A549 (cell line): ENCODE measurements around the gene AIG1. TPM values are rescaled to one million over a fixed set of nuclear protein-coding genes. Genes with fewer than 3 reads are reported as not detected.

Source experiments
- ATAC-seq, 2 experiments: fragments of 200-7000 bp in 1 of 2; fragments of >200 bp in 1 of 2; cut with Nextera tagmentation in 1 of 2; cut with Tn5 transposase in 1 of 2; 3 replicates each; pipeline versions ENCODE4 v1.8.0 to v1.9.1; 2018 to 2020; ENCODE audit warnings: mild to moderate bottlenecking in 1 of 2, moderate library complexity in 1 of 2
- CTCF ChIA-PET: fragments of 300-600 bp; sonication (Branson Sonifier 250); formaldehyde crosslinking; extraction: SDS; loops from one replicate; lab custom pipeline; 2021; ENCODE audit warnings: antibody characterized with exemption, inconsistent platforms; lab: Yijun Ruan, JAX
- POLR2A ChIA-PET: fragments of 350-600 bp; formaldehyde crosslinking; extraction: SDS; loops from one replicate; lab custom pipeline; 2021; ENCODE audit warnings: antibody characterized with exemption, inconsistent platforms; lab: Yijun Ruan, JAX
- DNase-seq, 2 experiments: peaks; one replicate each; pipeline versions ENCODE4 v3.0.0 to v3.0.0-alpha.2; 2011 to 2016; ENCODE audit warnings: low read depth in 1 of 2, low spot score in 1 of 2
- FAIRE-seq: peaks from 2 replicates; lab custom pipeline; 2011; peaks lifted over from hg19 to GRCh38; lab: Jason Lieb, UNC
- H3K27ac ChIP-seq, 2 experiments: fragments of >200 bp; sonication (Bioruptor Twin); formaldehyde crosslinking; 3 replicates each; pipeline ENCODE4 v1.5.1; 2016 to 2017
- H3K4me1 ChIP-seq: fragments of >200 bp; sonication (Bioruptor Twin); formaldehyde crosslinking; 3 replicates; pipeline ENCODE4 v1.6.1; 2016
- H3K4me2 ChIP-seq: fragments of >200 bp; sonication (Bioruptor Twin); formaldehyde crosslinking; 3 replicates; pipeline ENCODE4 v1.6.1; 2016
- H3K4me3 ChIP-seq: fragments of >200 bp; sonication (Bioruptor Twin); formaldehyde crosslinking; 3 replicates; pipeline ENCODE4 v1.5.1; 2016
- H3K9me3 ChIP-seq: fragments of >200 bp; sonication (Bioruptor Twin); formaldehyde crosslinking; 3 replicates; pipeline ENCODE4 v1.6.1; 2016
- CHD4 ChIP-seq: fragments of 200-600 bp; sonication (generic); IDR thresholded peaks from 2 replicates; pipeline ENCODE4 v1.6.1; 2016; ENCODE audit warnings: antibody characterized with exemption, mild to moderate bottlenecking, borderline replicate concordance
- EHMT2 ChIP-seq: fragments of 200-600 bp; sonication (generic); IDR thresholded peaks from 2 replicates; pipeline ENCODE4 v1.6.1; 2016; ENCODE audit warnings: antibody characterized with exemption, low read depth, mild to moderate bottlenecking, moderate library complexity
- EP300 ChIP-seq, 2 experiments: fragments of >200 bp; sonication (Bioruptor Twin); formaldehyde crosslinking; IDR thresholded peaks; 2 replicates in 1 of 2; 3 replicates in 1 of 2; pipeline ENCODE4 v1.6.1; 2016 to 2017
- ESRRA ChIP-seq: fragments of 150-350 bp; IDR thresholded peaks from 2 replicates; pipeline ENCODE4 v1.6.1; 2014; ENCODE audit warnings: mild to moderate bottlenecking, low read length, borderline replicate concordance
- FOXS1 ChIP-seq: fragments of 250-450 bp; sonication (Bioruptor Pico); IDR thresholded peaks from 2 replicates; pipeline ENCODE4 v1.5.0; 2020; ENCODE audit warnings: mild to moderate bottlenecking, moderate library complexity
- GATA3 ChIP-seq: IDR thresholded peaks from 2 replicates; pipeline ENCODE4 v1.6.1; 2012; ENCODE audit warnings: borderline replicate concordance
- HDAC2 ChIP-seq: fragments of 200-600 bp; sonication (generic); IDR thresholded peaks from 2 replicates; pipeline ENCODE4 v1.6.1; 2016
- HEYL ChIP-seq: fragments of 250-450 bp; sonication (Bioruptor Pico); IDR thresholded peaks from 2 replicates; pipeline ENCODE4 v1.8.0; 2021; ENCODE audit warnings: mild to moderate bottlenecking, moderate library complexity
- HOXB13 ChIP-seq: fragments of 250-450 bp; sonication (Bioruptor Pico); IDR thresholded peaks from 2 replicates; pipeline ENCODE4 v1.5.0; 2020; ENCODE audit warnings: low read depth, mild to moderate bottlenecking, moderate library complexity
- HOXB5 ChIP-seq: fragments of 250-450 bp; sonication (Bioruptor Pico); IDR thresholded peaks from 2 replicates; pipeline ENCODE4 v1.5.0; 2020; ENCODE audit warnings: mild to moderate bottlenecking, moderate library complexity
- JUN ChIP-seq, 2 experiments: fragments of >200 bp; sonication (Bioruptor Twin); formaldehyde crosslinking; IDR thresholded peaks; 2 replicates in 1 of 2; 3 replicates in 1 of 2; pipeline ENCODE4 v1.6.1; 2016 to 2017
- KDM5A ChIP-seq: fragments of 200-600 bp; sonication (generic); IDR thresholded peaks from 2 replicates; pipeline ENCODE4 v1.6.1; 2016; ENCODE audit warnings: antibody characterized with exemption, mild to moderate bottlenecking
- NFE2L2 ChIP-seq: fragments of 150-350 bp; conservative IDR thresholded peaks from 2 replicates; pipeline ENCODE4 v1.6.1; 2014; ENCODE audit warnings: low read length
- NPAS2 ChIP-seq: fragments of 250-450 bp; sonication (Bioruptor Pico); IDR thresholded peaks from 2 replicates; pipeline ENCODE4 v1.8.0; 2022; ENCODE audit warnings: mild to moderate bottlenecking, moderate library complexity, borderline replicate concordance
- NR3C1 ChIP-seq: fragments of >200 bp; sonication (Bioruptor Twin); formaldehyde crosslinking; IDR thresholded peaks from 3 replicates; pipeline ENCODE4 v1.6.1; 2017
- POLR2A ChIP-seq: IDR thresholded peaks from 2 replicates; pipeline ENCODE4 v1.6.1; 2012; ENCODE audit warnings: mild to moderate bottlenecking, low read length
- RAD21 ChIP-seq, 2 experiments: fragments of >200 bp in 1 of 2; sonication (Bioruptor Twin) in 1 of 2; formaldehyde crosslinking in 1 of 2; IDR thresholded peaks in 1 of 2; conservative IDR thresholded peaks in 1 of 2; 2 replicates in 1 of 2; 3 replicates in 1 of 2; pipeline ENCODE4 v1.6.1; 2012 to 2018; ENCODE audit warnings: inconsistent platforms in 1 of 2
- RARB ChIP-seq: fragments of 250-450 bp; sonication (Bioruptor Pico); IDR thresholded peaks from 2 replicates; pipeline ENCODE4 v1.8.0; 2021; ENCODE audit warnings: mild to moderate bottlenecking, moderate library complexity
- RFX5 ChIP-seq: fragments of 450-650 bp; IDR thresholded peaks from 2 replicates; pipeline ENCODE4 v1.7.1; 2014; ENCODE audit warnings: antibody characterized with exemption, mild to moderate bottlenecking, moderate library complexity
- SMC3 ChIP-seq: fragments of >200 bp; sonication (Bioruptor Twin); formaldehyde crosslinking; IDR thresholded peaks from 3 replicates; pipeline ENCODE4 v1.6.1; 2018; ENCODE audit warnings: inconsistent platforms
- ZFP36 ChIP-seq: fragments of 450-650 bp; IDR thresholded peaks from 2 replicates; pipeline ENCODE4 v1.6.1; 2014; ENCODE audit warnings: borderline replicate concordance; ENCODE audit not compliant: partially characterized antibody
- ZSCAN20 ChIP-seq: fragments of 250-450 bp; sonication (Bioruptor Pico); IDR thresholded peaks from 2 replicates; pipeline ENCODE4 v1.8.0; 2022; ENCODE audit warnings: mild to moderate bottlenecking, moderate library complexity
- WGBS: methylation state at CpG from one replicate; pipeline ENCODE4 v1.1.6; 2017; ENCODE audit errors: missing lambda C conversion rate; 5-methylcytosine and 5-hydroxymethylcytosine counted together
- polyA plus RNA-seq, 4 experiments: library from polyadenylated mRNA; depleted of rRNA in 3 of 4; stranded (reverse); fragments of >200 nt; fragmentation: RNase III in 1 of 4; extraction: RNeasy Plus Mini Kit Qiagen cat#74134 plus additional on column Dnase treatment in 1 of 4; gene quantifications; 2 replicates in 3 of 4; 3 replicates in 1 of 4; pipeline ENCODE4 v1.2.3, GENCODE V29; 2011 to 2017
- TF ChIP-seq, protein P1 (sequence below): IDR thresholded peaks from 2 replicates; pipeline ENCODE4 v1.6.1; 2012
- TF ChIP-seq, protein P2 (sequence below): fragments of >200 bp; sonication (Bioruptor Twin); formaldehyde crosslinking; IDR thresholded peaks from 2 replicates; pipeline ENCODE4 v1.6.1; 2016
- TF ChIP-seq, protein P3 (sequence below): fragments of 150-350 bp; IDR thresholded peaks from 2 replicates; pipeline ENCODE4 v1.6.1; 2014; ENCODE audit warnings: low read depth, mild to moderate bottlenecking, low read length
- TF ChIP-seq, protein P4 (sequence below): fragments of 250-450 bp; sonication (Bioruptor Pico); IDR thresholded peaks from 2 replicates; pipeline ENCODE4 v1.5.0; 2021; ENCODE audit warnings: mild to moderate bottlenecking, moderate library complexity, borderline replicate concordance

AIG1 gene
- polyA plus RNA-seq, 2 of the 4 experiments (the other 2 are of a cell fraction), result 29.5 to 38.3 TPM

GRCh38 chr6:143271024-143271423 is 210.3 kb downstream of the AIG1 start:
- 47% methylated on average over 4 of the region's 4 CpGs for WGBS
- Histone ChIP-seq H3K4me3 (no peak overlapping the region), H3K4me2 (no peak overlapping the region), H3K9me3 (no peaks in the 10 kb centered on the region), H3K4me1 (no peaks in the 10 kb centered on the region), H3K27ac (no peak overlapping the region)
- DNase-seq (no peak), ATAC-seq (no peak), FAIRE-seq (no peak)
- no peak for TF ChIP-seq RFX5
- TF ChIP-seq POLR2A, result no peak
- TF ChIP-seq RAD21 (conservative IDR thresholded peaks at IDR 0.05 in 1 of 2, IDR thresholded peaks at IDR 0.05 in 1 of 2), result no peak
- no peak for TF ChIP-seq HEYL (CRISPR knock-in tag)
- no peak for TF ChIP-seq EP300 (IDR thresholded peaks at IDR 0.05)
- no peak for TF ChIP-seq NFE2L2
- no peak for TF ChIP-seq FOXS1 (CRISPR knock-in tag)
- TF ChIP-seq EHMT2, result no peak
- no peak for TF ChIP-seq HDAC2
- TF ChIP-seq HOXB5 (CRISPR knock-in tag), result no peak
- no peak for TF ChIP-seq NR3C1
- TF ChIP-seq NPAS2 (CRISPR knock-in tag), result no peak
- TF ChIP-seq CHD4, result no peak
- TF ChIP-seq, protein P1, sequence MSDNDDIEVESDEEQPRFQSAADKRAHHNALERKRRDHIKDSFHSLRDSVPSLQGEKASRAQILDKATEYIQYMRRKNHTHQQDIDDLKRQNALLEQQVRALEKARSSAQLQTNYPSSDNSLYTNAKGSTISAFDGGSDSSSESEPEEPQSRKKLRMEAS, result no peak
- TF ChIP-seq RARB (CRISPR knock-in tag), result no peak
- ChIA-PET CTCF (no interaction called here), POLR2A (no interaction called here)

- no peak overlapping the region for H3K27ac ChIP-seq
- no peaks in the 10 kb centered on the region for H3K9me3 ChIP-seq
- WGBS, result 49% methylated on average over 4 of the region's 4 CpGs
- no peak overlapping the region for H3K4me3 ChIP-seq
- ChIA-PET POLR2A (no interaction called here), CTCF (no interaction called here)
- ATAC-seq (no peak), FAIRE-seq (no peak), DNase-seq (no peak)
- no peaks in the 10 kb centered on the region for H3K4me1 ChIP-seq
- no peak for TF ChIP-seq RARB (CRISPR knock-in tag)
- no peak for TF ChIP-seq ZSCAN20 (CRISPR knock-in tag)
- no peak for TF ChIP-seq GATA3
- TF ChIP-seq, protein P2, sequence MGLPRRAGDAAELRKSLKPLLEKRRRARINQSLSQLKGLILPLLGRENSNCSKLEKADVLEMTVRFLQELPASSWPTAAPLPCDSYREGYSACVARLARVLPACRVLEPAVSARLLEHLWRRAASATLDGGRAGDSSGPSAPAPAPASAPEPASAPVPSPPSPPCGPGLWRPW, result no peak
- no peak for TF ChIP-seq SMC3
- TF ChIP-seq ZFP36, result no peak
- TF ChIP-seq KDM5A, result no peak
- TF ChIP-seq ESRRA, result no peak
- TF ChIP-seq NFE2L2, result no peak
- TF ChIP-seq, protein P1, result no peak
- TF ChIP-seq, protein P3, sequence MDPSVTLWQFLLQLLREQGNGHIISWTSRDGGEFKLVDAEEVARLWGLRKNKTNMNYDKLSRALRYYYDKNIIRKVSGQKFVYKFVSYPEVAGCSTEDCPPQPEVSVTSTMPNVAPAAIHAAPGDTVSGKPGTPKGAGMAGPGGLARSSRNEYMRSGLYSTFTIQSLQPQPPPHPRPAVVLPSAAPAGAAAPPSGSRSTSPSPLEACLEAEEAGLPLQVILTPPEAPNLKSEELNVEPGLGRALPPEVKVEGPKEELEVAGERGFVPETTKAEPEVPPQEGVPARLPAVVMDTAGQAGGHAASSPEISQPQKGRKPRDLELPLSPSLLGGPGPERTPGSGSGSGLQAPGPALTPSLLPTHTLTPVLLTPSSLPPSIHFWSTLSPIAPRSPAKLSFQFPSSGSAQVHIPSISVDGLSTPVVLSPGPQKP, result no peak
- no peak for TF ChIP-seq HOXB13 (CRISPR knock-in tag)
- no peak for TF ChIP-seq CHD4
- no peak for TF ChIP-seq JUN (IDR thresholded peaks at IDR 0.05)
- TF ChIP-seq, protein P4, sequence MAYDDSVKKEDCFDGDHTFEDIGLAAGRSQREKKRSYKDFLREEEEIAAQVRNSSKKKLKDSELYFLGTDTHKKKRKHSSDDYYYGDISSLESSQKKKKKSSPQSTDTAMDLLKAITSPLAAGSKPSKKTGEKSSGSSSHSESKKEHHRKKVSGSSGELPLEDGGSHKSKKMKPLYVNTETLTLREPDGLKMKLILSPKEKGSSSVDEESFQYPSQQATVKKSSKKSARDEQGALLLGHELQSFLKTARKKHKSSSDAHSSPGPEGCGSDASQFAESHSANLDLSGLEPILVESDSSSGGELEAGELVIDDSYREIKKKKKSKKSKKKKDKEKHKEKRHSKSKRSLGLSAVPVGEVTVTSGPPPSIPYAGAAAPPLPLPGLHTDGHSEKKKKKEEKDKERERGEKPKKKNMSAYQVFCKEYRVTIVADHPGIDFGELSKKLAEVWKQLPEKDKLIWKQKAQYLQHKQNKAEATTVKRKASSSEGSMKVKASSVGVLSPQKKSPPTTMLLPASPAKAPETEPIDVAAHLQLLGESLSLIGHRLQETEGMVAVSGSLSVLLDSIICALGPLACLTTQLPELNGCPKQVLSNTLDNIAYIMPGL (CRISPR knock-in tag), result no peak
- H3K4me2 ChIP-seq, result no peak overlapping the region
Measured at GRCh38 chr6:143276436-143276835, 215.7 kb downstream of the AIG1 start.
